Measurements from ENCODE around the gene MLIP. TPM values are rescaled to one million over a fixed set of nuclear protein-coding genes. Genes with fewer than 3 reads are reported as not detected.

The MLIP gene
- total RNA-seq, 1 experiment from 2014 or later = not detected

DNA sequence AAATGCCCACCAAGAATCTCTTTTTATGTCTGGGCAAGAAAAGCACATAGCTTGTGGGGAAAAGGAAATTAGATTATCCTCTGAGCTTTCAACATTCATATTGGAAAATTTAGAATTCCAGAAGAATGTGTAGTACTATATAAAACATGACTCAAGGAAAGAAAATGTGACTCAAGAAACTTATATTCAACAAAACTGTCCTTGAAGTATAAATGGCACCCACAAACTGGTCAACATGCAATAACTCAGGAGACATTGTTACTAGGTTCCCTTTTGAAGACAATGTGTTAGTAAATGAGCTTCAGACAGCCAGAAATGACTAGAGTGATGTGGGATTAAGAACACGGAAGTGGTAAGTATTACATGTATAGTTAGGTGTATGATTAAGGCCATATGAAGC is 170.9 kb downstream of the MLIP start:
- DNase-seq (ENCODE audit: low spot score) = no peak

DNA sequence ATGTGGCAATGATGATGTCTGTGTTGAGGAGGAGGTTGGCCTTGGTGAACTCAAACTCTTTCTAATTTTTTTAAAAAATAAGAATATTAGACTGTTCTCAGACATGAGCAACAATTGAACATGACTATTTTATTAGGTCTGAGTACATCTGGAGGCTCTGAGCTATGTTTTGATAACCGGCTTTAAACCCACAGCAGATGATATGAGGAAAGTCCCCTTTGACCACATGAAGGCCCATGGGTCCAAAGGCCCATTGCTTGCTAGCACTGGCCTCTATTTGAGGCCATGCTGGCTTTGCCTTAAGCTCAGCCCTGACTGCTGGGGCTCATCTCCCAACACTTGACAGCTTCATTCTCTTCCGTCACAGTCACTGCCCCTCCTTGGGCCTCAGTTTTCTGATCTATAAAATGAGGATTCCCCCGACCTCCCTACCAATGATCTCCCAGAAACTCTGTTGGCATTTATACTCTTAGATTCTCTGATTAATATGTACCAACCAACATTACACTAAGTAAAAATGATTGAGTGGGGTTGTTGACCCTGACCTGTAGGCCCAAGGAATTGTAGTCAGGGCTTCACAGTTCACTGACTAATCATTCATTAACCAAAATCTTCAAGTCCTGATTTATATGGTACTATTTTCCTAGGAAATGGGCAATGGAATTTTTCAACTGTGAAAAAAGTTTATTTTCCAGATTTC is 173.1 kb downstream of the MLIP start:
- DNase-seq (ENCODE audit: low spot score) = no peak

DNA sequence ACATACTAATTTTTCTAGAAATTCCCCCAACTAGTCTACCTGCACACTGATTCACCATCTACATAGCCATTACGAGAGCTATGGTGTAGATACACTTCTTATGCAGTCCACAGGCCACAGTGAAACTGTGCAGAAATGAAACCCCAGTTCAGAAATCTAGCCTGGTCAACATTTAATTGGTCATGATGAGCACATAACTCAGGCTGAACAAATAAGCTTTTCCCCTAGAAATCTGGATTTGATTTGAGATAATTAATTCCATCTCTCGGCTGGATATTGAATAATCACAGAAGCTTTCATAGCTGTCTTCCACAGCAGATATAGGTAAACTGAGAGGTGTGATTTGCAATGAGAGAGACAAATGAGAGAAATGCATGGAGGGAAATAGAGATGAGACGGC is 174.4 kb downstream of the MLIP start:
- no peak for DNase-seq (ENCODE audit: low spot score)

DNA sequence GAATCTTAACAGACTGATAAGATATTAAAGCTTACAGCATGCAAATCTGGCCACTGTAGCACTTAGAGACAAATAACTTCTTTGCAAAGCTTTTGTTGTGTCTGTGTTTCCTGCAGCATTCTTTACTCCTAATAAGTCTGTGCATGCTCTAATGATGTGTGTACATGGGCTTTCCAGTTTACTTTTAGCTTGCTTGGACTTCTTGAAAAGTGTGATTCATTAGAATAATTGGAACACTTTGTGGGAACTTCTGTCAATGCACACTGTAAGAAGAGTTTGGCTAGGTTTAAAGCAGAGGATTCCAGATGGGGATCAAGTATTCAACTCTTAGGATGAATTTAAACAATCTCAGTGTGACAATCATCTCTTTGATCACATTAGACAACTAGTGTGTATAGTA is 174.9 kb downstream of the MLIP start:
- DNase-seq (ENCODE audit: low spot score) = no peak

DNA sequence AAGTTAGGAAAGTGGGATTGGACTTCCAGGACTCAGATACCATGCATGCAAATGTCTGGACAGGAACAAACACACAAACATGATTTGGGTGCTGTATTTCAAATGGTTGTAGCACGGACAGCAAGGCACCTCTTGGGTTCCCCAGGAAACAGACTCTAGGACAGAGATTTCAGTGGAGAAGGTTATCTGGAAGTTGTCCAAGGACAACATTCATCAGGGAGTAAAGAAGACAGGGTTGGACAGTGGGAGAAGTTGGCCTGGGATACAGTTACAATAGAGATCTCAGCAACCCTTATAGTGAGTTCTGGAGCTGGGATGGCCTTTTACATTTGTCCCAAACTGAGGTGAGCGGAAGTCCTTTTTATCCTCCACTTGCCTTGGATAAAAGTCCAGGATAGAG is 177.2 kb downstream of the MLIP start:
- no peak for DNase-seq (ENCODE audit: low spot score)

DNA sequence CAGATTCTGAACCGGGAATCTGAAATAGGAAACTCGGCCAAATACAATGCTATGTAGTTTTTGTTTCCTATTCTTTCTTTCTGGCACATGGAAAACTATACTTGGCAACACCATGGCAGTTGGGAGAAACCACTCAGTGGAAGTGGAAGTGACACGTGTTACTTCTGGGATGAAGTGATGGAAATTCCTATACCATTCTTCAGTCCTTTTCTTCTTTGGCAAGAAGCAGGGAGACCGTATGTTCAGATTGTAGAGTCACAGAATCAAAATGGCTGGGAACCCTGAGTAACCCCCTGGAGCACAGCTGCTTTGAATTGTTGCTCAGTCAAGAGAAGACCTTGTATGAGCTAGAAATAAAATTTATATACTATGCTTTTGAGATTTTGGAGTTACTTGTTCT is 178.2 kb downstream of the MLIP start:
- no peak for DNase-seq (ENCODE audit: low spot score)

DNA sequence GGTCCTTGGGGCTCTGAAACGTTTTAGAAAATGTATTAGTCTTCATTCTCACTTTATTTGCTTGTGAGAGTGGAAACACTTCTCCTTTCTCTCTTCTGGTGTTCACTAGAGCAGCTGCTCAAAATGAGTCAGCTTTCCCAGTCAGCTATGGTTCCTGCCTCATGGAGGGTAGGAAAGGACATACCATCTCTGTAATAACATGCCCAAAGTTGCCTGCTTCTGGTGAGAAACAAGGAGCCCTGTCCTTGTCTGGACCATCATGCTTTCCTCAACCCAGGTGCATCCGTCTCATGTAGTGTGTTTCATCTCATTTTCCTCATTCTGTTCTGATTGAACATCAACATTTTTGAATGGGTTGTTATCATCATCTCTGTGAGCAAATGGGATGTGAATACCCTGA is 179.9 kb downstream of the MLIP start:
- no peak for DNase-seq (ENCODE audit: low spot score)

DNA sequence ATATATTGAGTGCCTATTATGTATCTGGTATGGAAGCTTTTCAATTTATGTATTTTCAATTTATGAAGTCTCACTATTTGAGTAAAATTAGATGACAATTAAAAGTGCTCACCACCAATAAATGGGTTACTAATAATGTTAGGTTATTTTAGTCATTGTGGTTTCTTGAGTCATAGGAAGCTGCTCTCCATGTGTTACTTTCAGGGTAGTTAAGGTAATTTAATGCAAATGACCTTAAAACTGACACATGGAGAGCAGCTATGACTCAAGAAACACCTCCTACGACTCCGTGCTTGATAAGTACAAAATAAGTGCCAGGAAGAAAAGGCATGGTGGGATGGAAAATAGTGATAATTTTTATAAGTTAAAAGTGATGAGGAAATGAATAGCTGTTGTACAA is 180.5 kb downstream of the MLIP start:
- no peak for DNase-seq (ENCODE audit: low spot score)

DNA sequence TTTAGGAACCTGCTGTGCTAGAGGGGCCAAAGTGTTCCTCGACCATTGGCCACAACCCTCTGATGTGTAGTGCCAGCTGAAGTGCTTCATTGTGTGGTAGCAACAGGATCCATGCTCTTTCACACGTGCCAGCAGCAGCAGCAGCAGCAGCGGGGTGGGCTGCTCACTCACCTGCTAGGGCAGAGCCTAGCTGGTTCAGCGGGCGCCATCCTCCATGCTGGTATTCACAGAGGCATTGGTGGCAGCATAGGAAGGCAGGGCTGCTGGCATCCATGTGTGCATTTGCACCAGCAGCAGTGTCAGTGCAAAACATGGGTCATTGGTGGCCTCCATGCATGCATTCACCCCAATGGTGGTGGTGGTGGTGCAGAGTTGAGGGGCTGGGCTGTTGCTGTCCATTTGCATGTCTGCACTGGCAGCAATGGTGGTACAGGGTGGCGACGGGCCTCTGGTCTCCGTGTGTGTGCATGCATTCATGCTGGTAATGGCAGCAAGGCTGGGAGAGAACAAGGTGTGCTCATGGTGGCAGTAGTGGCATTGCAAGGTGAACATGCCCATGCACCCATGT is 183.8 kb downstream of the MLIP start:
- DNase-seq (ENCODE audit: low spot score) = no peak

DNA sequence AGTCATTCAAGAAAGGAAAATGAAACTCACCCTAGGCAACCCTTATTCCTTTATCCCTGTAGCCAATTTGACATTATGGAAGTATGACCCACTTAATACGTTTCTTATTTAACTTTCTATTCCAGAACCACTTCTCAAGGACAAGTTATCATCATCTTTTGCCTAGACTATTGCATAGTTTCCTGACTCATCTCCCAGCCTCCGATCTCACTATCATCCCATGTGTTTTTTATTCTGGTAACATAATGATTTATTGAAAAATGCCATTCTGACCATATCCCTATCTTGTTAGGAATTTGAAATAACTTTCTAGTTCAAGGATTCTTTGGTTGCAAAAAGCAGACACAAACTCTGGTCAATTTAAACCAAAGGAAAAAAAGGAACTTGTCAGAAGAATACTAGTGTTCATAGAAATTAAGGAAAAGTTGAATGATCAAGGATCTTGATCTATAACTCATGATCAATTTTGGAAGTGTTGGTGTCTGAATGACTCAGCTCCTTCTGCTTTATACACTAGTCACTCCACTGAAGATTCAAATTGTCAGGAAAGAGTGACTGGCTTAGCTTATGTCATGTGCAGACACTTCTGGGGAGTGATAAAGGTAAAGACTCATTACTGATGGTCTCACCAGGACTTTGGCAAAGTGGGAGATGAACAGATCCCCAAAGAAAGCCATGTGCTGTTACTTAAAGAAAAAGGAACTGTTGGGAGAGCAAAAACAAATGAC is 188.5 kb downstream of the MLIP start:
- no peak for DNase-seq (ENCODE audit: low spot score)

DNA sequence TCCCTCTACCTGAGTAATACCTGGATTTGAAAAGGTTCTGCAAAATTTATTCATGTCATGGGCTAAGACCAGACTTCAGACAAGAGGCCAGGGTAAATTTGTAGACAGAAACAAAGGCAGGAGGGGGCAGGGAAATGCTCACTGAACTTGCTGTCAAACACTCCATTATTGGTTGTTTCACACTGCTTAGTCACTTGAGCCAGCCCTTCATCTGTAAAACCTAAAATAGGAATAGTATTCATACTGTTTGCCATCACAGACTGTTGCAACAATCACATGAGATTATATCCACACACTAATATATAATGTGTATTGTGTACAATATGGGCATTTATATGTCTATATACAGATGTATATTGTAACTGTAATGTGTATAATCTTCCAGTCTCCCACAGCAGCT is 190.5 kb downstream of the MLIP start:
- DNase-seq (ENCODE audit: low spot score) = no peak

DNA sequence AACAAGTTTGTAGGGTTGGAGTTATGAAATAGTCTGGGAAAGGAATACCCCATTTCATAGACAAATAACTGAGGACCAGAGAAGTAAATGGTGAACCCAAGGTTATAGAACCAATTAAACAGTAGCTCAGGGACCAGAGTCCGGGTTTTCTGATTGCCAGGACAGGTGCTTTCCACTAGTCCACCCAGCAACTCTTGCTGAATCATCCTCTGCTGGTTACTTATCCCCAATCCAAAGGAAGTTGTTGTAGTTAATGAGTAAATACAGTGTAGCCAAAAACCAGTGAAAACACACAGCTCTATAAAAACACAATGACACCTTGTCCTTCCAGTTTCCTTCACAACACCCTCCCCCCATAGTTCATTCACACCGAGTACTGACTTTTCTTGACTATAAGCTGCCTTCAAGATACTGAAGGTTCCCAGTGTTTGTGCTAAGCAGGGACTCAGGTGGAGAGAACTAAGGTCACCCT is 196.2 kb downstream of the MLIP start:
- peak; percentile 82 for DNase-seq (ENCODE audit: low spot score)

DNA sequence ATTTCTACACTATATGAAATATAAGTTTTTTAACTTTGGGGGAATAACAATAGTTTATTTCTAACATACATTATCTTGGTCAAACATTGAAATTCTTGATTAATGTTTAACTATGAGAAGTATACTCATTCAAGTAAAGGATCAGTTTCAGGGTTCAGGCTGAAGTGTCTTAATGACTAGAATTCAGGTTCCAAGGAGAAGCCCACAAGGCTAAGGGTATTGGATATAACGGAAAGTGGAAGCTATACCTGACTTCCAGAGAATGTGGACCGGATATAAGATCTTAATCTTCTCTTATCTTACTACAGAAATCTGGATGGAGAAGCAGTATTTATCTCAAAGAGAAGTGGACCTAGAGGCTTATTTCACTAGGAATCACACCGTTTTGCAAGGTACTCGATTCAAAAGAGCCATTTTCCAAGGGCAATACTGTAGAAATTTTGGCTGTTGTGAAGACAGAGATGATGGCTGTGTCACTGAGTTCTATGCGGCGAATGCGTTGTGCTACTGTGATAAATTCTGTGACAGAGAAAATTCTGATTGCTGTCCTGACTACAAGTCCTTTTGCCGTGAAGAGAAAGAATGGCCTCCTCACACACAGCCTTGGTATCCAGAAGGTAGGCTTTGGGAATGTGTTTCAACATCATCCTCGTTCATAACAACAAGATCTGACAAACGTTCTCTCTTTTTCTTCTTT is 197.2 kb downstream of the MLIP start, which contains the start of gene TINAG:
Gene TINAG, plus strand, starts transcription at position 153 of the 697 bp plus-strand sequence. Its CDS starts 110 bp downstream, at position 263.
- peak; percentile 38 for DNase-seq (ENCODE audit: low spot score)

DNA sequence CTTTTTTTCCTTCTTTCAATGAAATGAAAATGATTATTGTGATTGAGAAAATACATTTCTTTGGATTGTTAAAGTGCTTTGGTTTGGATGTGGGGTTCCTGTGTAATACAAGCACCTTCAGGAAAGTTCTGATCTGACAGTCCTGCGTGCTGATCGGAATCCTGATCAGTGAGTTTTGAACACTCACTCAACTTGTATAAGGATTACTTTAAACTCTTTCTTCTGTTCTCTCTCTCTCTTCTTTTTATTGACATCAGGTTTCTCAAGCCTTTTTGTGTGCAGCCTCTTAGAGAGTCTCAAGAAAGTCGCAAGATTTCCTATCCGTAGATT is 197.7 kb downstream of the MLIP start:
- no peak for DNase-seq (ENCODE audit: low spot score)

DNA sequence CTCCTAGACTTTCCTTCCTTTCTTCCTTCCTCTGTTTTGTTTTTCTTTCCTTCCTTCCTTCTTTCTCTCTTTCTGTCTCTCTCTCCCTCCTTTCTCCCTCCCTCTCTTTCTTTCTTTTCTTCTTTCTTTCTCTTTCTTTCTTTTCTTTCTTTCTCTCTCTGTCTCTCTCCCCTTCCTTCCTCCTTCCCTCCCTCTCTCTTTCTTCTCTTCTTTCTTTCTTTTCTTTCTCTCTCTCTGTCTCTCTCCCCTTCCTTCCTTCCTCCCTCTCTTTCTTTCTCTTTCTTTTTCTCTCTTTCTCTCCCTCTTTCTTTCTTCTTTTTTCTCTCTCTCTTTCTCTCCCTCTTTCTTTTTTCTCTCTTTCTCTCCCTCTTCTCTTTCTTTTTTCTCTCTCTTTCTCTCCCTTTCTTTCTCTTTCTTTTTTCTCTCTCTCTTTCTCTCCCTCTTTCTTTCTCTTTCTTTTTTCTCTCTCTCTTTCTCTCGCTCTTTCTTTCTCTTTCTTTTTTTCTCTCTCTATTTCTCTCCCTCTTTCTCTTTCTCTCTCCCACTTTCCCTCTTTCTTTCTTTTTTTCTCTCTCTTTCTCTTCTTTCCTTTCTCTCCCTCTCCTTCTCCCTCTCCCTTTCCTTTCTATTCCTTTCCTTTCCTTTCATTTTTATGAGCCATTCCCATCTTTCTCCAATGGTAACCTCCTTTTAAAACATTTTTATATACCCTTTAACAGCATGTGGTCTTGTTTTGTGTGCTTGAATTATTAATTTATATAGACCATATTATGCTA is 199.3 kb downstream of the MLIP start:
- no peak for DNase-seq (ENCODE audit: low spot score)

DNA sequence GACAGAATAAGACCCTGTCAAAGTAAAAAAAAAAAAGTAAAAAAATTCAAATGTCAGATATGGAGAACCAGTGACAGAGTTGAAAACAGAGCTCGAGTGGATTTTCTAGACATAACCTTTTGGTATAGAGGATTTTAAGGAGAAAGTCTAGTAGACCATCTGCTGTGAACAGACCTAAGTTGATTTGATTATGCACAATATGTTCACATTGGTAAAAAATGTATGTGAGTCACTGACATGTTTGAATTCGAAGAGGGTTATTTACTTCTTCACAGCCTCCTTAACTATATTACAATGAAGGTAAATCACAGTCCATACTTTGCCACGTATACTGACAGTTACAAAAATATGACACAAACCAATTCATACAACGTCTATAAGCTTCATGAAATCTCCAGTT is 204.4 kb downstream of the MLIP start:
- DNase-seq (ENCODE audit: low spot score) = no peak

Other genes with a start within 250 kb of the MLIP start
- 0.15 and 1.8 TPM in 2 replicates for gene TINAG, start 197.0 kb downstream of the MLIP start, total RNA-seq (2014; rRNA removed; shearing (Covaris generic))

Data from HT-29 (cell line).